LNCaP clone FGC (cell line): ENCODE results near the gene OAF.
A peak's percentile ranks its signal among the peaks of the same experiment; 100 is the strongest.

Experiments
- DNase-seq: peaks from one replicate; pipeline ENCODE4 v3.0.0-alpha.2; 2011; ENCODE audit warnings: low read depth
- H3K4me3 ChIP-seq: 2 replicates; pipeline ENCODE4 v1.5.1; 2011; ENCODE audit warnings: mild to moderate bottlenecking, low read depth, low read length, control low read depth
- TF ChIP-seq, protein P1 (sequence below): IDR thresholded peaks from 2 replicates; pipeline ENCODE4 v1.5.1; 2012; ENCODE audit warnings: mild to moderate bottlenecking; ENCODE audit not compliant: control insufficient read depth, insufficient read depth; ENCODE audit errors: extremely low read depth

The OAF gene

DNA sequence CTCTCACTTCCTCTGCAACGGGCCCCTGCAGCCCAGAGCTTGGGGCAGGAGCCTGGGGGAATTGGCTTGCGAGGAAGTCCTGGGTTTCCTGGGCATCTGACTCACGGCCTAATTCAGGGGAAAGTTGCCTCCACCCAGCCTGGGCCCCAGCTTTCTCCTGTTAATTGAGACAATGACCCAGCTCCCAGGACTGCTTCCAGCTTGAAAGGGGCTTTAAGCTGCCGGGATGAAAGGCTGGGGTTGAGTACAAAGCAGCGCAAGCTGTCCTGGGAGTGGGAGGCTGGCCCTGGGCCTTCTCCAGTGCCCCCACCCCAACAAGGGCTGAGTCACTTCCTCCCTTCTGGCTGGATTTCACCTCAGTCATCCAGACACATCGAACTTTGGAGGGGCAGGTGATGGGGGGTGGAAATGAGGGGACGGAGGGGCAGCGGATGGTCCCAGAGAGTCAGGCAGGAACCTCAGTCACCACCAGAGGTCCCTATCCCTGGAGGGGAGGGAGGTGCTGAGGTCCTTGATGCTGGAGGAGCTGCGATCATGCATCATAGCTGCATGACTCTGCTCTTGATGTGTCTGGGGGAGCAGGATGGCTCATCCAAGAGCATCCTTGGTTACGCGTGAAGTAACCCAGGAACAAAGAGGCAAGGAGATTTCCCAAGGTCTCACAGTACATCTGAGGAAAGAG is 30.1 kb upstream of the OAF start:
- H3K4me3 ChIP-seq = no peak overlapping the region
- no peak for DNase-seq
- TF ChIP-seq, protein P1, sequence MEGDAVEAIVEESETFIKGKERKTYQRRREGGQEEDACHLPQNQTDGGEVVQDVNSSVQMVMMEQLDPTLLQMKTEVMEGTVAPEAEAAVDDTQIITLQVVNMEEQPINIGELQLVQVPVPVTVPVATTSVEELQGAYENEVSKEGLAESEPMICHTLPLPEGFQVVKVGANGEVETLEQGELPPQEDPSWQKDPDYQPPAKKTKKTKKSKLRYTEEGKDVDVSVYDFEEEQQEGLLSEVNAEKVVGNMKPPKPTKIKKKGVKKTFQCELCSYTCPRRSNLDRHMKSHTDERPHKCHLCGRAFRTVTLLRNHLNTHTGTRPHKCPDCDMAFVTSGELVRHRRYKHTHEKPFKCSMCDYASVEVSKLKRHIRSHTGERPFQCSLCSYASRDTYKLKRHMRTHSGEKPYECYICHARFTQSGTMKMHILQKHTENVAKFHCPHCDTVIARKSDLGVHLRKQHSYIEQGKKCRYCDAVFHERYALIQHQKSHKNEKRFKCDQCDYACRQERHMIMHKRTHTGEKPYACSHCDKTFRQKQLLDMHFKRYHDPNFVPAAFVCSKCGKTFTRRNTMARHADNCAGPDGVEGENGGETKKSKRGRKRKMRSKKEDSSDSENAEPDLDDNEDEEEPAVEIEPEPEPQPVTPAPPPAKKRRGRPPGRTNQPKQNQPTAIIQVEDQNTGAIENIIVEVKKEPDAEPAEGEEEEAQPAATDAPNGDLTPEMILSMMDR = no peak

DNA sequence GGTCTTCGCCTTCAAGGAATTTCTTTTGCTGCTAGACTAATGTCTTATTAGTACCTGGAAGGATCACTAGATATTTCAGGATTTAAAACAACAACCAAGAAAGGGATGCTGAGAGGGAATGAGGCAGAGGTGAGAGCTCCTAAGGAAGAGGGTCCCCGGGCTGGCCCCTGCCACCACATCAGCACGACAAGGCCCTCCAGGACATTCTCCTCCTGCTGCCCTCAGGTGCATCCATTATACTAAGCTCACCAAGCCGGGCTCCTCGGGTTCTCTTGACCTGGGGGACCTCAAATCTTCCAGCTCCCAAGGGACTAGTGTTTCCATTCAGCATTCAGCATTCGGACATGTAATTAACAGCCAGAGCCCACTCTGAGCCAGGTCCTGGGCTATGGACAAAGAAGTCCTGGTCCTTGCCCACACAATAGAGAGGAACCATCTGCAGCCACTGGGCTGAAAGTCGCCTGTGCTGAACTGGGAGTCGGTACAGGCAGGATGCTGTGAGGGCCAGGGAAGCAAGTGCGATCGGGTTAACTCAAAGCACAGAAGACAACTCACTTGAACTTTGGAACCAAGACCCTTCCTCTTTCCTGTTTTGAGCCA is 29.4 kb upstream of the OAF start:
- DNase-seq = no peak
- no peak overlapping the region for H3K4me3 ChIP-seq
- TF ChIP-seq, protein P1 = no peak

DNA sequence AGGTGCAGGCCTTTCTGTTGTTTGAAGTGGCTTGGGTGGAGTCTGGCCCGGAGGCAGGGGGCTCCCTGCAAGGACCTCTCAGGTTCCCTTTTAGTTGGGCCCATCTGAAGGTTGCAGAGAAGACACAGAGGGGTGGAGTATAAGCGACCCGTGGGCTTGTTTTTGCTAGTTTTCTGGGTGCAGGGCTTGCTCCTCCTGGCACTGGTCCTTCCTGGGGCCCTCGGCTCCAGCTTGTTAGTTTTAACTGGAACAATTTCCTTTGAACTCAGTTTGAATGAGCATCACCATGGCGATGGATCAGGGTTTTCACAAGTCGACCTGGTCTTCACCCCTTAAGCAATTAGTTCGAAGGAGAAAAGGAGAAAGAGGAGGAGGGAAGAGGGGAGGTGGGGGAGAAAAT is 28.5 kb upstream of the OAF start:
- no peak overlapping the region for H3K4me3 ChIP-seq
- TF ChIP-seq, protein P1 = no peak
- no peak for DNase-seq

DNA sequence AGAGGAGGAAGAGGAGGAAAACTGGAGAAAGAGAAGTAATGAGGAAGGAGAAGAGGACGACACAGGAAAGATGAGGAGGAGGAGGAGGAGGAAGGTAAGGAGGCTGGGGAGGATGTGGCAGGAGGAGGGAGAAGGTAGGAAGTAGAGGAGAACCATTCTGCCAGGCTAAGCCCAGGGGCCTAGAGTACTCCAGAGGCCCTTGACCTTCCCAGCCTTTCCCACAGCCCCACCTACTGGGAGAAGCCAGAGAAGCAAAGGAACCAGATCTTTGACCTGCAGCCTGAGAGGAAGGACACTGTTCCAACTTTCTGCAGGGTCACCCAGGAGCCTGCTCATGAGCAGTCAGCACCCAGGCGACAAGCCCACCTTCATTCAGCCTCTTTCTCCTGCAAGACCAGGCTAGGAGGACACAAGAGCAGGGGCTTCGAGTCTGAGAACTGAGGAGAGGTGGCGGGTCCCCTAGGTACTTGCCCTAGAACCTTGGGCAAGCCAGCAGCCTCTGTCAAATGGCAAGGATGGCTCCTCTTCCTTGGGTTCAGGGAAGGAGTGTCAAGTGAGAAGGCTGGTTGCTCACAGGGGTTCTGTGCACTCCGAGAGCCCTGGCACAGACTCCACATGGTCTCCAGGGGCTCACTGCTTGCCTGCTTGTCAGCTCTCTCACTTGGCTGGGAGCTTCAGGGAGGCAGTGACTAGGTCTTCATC is 27.9 kb upstream of the OAF start:
- no peak for DNase-seq
- H3K4me3 ChIP-seq = no peak overlapping the region
- TF ChIP-seq, protein P1 = peak; percentile 37

DNA sequence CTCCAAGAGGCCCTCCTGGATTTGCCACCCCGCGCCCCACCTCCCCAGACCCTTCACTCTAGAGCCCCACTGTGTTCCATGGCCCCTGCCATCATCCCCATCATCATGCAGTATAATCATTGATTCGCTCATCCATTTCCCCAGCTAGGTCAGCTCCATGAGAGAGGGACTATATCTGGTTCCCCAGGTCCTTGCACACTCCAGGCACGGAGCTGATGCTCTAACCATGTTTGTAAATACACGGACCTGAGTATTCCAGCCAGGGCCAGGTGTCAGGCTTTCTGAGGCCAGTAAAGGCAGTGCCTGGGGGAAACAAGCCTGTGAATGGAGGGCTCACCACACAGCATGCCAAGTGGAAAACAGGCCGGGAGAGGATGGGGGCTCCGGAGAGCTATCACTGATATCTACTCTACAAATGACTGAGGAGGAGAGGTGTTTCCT is 27.1 kb upstream of the OAF start:
- H3K4me3 ChIP-seq = no peak overlapping the region
- TF ChIP-seq, protein P1 = no peak
- no peak for DNase-seq

DNA sequence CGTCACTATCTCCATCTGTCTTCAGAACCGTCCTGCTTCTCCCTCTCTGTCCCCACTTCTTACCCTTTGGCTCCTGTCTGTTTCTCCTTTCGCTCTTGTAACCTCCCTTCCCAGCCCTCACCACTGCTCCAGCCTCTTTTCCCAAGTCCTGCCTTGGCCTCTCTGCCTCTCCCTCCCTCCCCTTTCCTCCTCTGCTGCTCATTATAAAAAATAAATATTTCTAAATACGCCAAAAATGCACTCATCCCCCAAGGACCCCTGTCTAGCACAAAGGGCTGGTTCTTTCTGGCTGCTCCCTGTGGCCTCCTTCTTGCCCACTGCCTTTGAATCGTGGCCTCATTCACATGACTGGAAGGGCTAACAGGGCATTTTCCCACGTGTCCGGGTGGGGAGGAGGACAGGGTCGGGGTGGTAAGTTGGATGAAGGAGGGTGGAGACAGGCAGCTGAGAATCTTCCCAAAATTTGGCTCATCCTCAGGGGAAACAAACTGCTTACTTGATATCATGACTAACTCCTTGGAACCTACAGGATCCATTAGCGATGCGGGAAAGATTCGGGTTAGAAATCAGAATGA is 26.4 kb upstream of the OAF start:
- no peak for DNase-seq
- H3K4me3 ChIP-seq = no peak overlapping the region
- TF ChIP-seq, protein P1 = no peak
